ENCODE results near the gene FER.
"Not testable (repeated sequence)": the region's sequence is repeated elsewhere in the genome, so short reads cannot be mapped to it uniquely, and the experiment has no call there.

The FER gene

DNA sequence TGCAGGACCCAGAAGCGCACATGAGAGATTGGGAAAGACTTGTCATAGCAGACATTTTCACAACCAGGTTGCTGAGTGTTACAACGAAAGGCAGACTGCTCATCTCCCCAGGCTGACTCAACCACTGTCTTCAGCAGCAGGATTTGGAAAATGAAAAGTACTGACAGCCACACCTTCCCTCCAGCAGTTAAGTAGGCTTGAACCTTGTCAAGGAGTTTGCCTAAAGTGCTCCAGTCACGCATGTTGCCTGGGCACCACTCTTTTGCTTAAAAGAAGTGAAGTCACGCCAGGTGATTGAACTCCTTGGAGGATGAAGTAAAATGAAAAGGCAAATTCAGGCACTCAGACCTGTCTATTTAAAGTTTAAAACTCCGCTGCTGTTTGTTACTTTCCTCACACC is 304.5 kb downstream of the FER start:
- FAIRE-seq = not testable (repeated sequence)

DNA sequence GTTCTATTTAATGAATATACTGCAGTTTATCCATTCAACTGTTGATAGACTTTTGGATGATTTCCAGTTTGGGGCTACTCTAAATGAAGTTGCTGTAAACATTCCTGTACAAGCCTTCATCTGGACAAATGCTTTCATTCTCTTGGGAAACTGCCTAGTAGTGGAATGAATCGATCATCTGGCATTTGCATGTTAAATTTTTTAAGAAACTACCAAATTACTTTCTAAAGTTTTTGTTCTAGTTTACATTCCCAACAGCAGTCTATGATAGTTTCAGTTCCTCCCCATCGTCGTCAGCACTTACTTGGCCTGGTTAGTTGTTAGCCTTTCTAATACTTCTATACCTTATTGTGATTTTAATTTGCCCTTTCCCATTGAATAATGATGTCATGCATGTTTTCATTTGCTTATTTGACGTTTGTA is 306.3 kb downstream of the FER start:
- no peak for FAIRE-seq

- no peak for FAIRE-seq
Observed at GRCh38 chr5:109060378-109061025, 312.8 kb downstream of the FER start.

- no peak for FAIRE-seq
Observed at GRCh38 chr5:109062664-109063063, 315.0 kb downstream of the FER start.

DNA sequence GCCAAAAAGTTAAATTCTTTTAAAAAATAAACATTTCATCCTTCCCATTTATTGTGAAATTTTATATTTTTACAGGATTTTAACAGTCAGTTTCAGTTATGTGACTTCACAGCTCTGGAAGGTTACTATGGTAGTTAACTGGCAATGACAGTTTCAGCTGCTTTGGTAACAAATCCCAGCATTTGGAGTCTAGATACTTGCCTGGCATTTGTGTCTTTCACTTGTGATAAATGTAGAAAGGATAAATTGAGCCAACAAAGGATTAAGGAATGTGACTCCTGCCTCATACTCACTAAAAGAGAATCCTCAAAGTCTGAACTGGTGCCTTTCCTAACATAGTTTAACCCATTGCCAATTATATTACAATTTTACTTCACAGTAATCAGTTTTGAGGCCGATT is 315.5 kb downstream of the FER start:
- no peak for FAIRE-seq

DNA sequence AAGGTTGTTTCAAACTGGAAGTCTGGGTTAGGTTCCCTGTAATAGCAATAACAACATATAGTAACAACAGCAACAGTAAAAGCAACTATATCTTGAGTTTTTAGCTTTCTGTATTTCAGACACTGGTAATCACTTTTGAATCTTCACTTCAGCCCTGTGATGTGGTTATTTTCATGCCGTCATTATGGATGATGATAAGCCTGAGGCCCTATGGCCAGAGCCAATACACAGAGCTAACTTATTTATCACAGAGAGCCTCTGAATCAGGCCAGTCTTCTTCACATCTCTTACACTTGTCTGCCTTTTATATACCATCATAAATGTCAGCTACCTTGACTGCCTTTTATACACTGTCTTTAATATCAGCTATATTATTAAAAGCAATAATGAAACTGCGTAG is 329.0 kb downstream of the FER start:
- FAIRE-seq = no peak

GRCh38 chr5:109078448-109078847 is 330.8 kb downstream of the FER start:
- no peak for FAIRE-seq

DNA sequence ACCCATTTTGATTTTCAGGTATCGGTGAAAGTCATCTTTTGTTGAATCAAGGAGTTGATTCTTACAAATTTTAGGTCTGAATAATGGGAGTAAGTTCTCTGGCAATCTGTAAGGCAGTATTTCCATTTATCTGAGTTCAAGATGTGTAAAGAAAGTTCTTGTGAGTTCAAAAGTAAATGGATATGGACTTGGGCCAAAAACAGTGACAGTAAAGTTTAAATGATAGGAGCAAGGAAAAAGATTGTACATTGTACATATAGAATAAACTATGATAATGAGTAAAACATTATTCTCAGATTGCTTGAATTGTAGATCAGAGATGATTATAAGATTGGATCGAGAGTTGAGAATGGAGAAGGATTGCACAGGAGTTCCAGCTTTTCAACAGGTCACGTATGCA is 332.8 kb downstream of the FER start:
- FAIRE-seq = no peak

GRCh38 chr5:109080896-109081295 is 333.2 kb downstream of the FER start:
- no peak for FAIRE-seq

DNA sequence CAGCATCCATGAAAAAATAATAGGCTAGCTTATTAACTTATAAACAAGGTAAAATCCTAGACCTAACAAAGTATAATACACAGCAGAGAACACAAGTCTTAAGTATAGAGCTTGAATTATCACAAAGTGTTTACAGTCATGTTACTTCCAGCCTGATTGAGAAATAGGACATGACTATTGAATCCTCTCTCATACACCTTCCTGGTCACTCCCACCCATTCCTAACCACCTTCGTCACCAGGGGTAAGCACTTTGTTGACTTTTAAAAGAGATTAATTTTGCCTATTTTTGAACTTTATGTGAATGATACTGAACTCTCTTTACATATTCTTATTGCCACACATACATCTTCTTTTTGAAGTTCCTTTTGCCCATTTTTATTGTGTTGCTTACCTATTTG is 336.2 kb downstream of the FER start:
- FAIRE-seq = no peak

DNA sequence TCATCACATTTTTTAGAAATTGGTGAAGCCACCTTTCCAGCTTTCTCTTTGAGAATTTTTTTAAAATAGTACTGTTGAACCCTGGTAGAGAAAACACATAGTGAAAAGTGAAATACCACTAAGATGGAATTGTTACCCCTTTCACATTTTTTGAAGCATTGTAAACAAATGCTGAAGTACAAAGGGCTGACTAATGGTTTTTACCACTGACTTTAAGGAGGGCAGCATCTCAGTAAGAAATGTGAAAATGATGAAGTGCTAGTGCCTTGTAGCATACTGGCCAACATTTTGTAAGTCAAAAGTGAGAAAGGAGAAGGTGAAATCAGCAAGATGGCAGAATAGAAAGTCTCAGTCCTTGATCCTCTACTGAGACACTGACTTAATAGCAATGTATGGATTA is 341.5 kb downstream of the FER start:
- no peak for FAIRE-seq

DNA sequence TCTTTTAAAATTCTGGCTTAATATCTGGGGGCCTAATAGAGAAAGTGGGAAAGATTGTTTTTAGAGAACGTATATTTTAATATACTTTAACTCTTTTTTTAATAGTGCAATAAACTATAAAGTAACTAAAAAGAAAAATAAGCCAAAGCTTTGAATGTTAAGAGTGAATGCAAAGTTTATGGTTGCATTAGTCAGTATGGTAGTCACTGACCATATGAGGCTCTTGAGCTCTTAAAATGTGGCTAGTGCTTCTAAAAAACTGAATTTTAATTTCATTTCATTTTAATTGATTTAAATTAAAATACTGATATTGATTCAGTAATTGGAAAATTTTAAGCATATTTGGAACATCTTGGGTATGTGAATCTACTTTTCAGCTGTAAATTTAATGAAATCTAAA is 351.4 kb downstream of the FER start:
- FAIRE-seq = no peak

- no peak for FAIRE-seq
Observed at GRCh38 chr5:109100971-109101370, 353.3 kb downstream of the FER start.

GRCh38 chr5:109102096-109102690 is 354.5 kb downstream of the FER start:
- FAIRE-seq = no peak

DNA sequence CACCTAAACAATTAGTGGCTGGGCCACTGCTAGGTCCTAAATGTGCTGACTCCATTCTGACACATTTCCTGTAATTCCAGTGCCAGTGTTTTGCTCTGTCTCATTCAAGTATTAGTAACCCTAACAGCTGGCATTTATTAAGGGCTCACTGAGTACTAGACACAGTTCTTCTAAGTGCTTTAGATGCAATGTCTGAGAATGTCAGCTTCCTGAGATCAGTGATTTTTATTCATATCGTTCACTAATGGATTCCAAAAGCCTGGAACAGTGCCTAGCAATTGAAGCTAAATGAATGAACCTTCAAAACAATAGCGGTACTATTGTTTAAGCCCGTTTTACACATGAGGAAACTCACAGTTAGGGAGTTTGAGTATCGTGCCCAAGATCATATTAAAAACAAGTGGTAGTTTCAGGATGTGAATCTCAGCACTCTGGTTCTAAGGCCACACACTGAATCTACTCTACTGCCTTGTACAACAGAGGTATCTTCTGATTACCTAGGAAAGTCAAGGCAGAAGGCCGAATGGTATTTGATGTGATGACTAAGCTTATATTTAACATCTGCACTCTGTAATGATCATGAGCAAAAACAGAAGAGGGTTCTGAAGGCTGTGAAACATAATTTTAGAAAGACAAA is 358.1 kb downstream of the FER start:
- no peak for FAIRE-seq

DNA sequence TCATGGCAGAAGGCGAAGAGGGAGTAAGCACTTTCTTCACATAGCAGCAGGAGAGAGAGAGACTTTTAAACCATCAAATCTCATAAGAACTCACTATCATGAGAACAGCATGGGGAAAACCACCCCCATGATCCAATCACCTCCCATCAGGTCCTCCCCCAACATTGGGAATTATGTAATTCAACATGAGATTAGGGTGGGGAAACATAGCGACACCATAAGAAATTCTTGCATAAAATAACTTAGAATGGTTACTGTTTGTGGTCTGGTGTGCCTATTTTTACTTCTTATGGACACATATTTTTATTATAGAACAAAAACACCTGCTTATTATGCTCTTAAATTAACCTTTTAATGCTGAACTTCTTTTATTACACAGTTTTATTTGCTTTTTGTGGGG is 364.0 kb downstream of the FER start:
- FAIRE-seq = no peak

- FAIRE-seq = no peak
Observed at GRCh38 chr5:109113608-109114007, 365.9 kb downstream of the FER start.

- FAIRE-seq = no peak
Observed at GRCh38 chr5:109121225-109121624, 373.5 kb downstream of the FER start.

GRCh38 chr5:109125755-109126429 is 378.2 kb downstream of the FER start:
- no peak for FAIRE-seq

DNA sequence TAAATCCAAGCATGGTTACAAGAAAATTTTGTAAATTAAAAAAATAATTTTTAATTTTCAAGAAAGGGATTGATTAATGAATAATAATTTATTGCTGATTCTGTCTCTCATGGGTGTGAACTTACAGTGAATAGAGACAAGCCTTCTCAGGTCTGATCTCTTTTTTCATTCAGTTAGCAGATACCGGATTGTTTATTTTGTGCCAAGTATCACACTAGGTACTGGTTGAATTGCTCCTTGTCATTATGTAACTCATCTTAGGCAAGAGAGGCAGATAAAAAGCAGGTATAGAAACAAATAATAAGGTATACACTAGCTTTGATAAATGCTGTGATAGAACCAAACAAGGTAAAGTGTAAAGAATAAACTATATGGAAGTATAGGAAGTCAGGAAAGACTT is 378.8 kb downstream of the FER start:
- no peak for FAIRE-seq

DNA sequence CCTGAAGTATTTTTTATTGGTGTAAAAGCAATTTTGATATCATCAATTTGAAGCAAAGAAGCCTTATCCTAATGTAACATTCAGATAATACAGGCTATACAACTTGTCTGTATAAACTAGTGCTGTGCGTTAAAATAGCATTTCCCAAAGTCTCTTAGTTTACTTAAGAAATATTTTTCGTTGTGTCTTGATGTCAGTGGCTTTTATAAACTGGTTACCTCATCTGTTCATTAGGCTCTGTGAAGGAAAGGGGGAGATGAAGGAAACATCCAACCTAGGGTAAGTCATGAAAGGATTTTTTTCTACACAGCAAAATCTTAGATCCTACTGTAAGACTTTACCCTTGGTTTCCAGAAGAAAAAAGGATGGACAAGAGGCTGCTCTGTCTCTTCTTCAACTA is 389.2 kb downstream of the FER start:
- no peak for FAIRE-seq

DNA sequence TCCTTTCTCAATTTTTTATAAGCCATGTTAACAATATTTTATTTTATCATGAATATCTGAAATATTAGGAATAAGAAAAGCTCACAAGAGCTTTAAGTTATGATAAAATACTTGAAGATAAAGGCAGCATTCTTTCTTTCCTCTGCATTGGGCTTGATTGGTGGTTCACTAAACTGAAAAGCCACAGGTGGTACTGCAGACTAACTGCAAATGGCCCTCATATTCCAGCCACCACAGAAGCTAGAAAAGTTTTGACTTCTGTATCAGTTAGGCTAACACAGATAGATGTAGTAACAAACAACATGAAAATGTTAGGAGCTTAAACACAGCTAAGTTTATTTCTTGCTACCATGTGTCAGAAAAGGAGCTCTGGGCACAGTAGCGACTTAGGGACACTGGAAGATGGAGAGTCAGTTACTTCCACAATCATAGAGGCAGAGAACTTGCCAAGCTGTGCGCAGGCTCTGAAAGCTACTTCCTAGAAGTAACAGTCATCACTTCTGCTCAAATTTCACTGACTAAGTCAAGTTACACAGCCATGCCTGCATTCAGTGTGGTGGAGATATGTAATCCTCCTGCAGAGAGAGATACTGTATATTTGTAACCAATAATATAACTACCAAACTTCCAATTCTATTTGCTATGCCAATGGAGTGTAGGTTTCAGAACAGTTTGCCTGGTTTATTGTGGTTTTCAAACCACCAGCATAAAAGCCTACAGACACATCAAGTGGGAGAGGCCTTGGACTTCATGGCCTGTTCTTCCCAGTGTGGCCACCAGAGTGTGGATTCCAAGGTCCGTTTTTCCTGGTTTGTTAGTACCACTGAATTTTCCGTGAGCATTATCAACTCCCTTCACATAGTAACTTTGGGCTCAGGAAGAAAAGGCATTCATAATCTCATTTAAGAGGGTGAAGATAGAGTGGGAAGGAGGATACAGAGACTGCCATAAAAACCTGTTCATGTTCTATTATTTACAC is 393.8 kb downstream of the FER start:
- no peak for FAIRE-seq

- FAIRE-seq = no peak
Observed at GRCh38 chr5:109143031-109143430, 395.3 kb downstream of the FER start.
